Effector memory CD4-positive, alpha-beta T cell (primary cell): ENCODE results near the gene NPAS2.

Experiments
- DNase-seq, 3 donors: peaks; one replicate each; pipeline ENCODE4 v3.0.0-alpha.2; 2020
- H3K27ac ChIP-seq: 2 replicates; pipeline ENCODE4 v1.7.0; 2013; ENCODE audit warnings: mild to moderate bottlenecking, low read length, moderate library complexity; ENCODE audit not compliant: insufficient read depth, poor library complexity, severe bottlenecking
- H3K27me3 ChIP-seq: replicated peaks from 2 replicates; pipeline ENCODE4 v1.7.0; 2013; ENCODE audit warnings: mild to moderate bottlenecking, low read length; ENCODE audit not compliant: insufficient read depth, control insufficient read depth, poor library complexity, severe bottlenecking
- H3K36me3 ChIP-seq: 2 replicates; pipeline ENCODE4 v1.7.0; 2013; ENCODE audit warnings: mild to moderate bottlenecking, low read length, moderate library complexity; ENCODE audit not compliant: control insufficient read depth, insufficient read depth
- H3K4me1 ChIP-seq: 2 replicates; pipeline ENCODE4 v1.7.0; 2013; ENCODE audit warnings: low read length, mild to moderate bottlenecking; ENCODE audit not compliant: control insufficient read depth, insufficient read depth, poor library complexity, severe bottlenecking
- H3K4me3 ChIP-seq: 2 replicates; pipeline ENCODE4 v1.7.0; 2013; ENCODE audit warnings: low read length, low read depth, mild to moderate bottlenecking; ENCODE audit not compliant: insufficient read depth, poor library complexity, severe bottlenecking
- H3K9me3 ChIP-seq: 2 replicates; pipeline ENCODE4 v1.7.0; 2013; ENCODE audit warnings: mild to moderate bottlenecking, low read length, moderate library complexity; ENCODE audit not compliant: control insufficient read depth

Gene NPAS2

GRCh38 chr2:100978582-100979191 is 158.7 kb downstream of the NPAS2 start:
- DNase-seq, result no peak
- no peaks in the 10 kb centered on the region for H3K4me1 ChIP-seq
- no peak overlapping the region for H3K4me3 ChIP-seq
- no peaks in the 10 kb centered on the region for H3K9me3 ChIP-seq
- H3K27ac ChIP-seq, result no peak overlapping the region
- H3K36me3 ChIP-seq, result no peaks in the 10 kb centered on the region
- H3K27me3 ChIP-seq, result no peaks in the 10 kb centered on the region

DNA sequence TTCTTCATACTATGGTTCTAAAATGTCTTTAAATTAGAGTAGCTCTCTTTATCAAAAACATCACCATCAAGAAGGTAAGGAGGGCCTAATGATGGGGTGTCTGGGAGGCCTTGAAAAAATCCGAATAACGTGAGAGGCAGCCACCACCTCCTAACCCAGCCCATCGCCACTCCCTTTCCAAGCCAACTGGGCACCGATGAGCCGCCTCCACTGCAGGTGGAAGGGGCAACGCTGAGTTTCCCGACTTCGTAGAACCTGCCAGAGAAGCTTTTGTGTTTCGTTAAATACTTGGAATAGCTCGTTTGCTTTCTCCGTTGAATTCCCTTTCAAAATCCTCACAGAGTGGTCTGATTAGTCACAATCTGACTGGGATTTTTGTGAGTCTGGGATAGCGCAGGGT is 160.1 kb downstream of the NPAS2 start:
- Histone ChIP-seq H3K9me3 (no peaks in the 10 kb centered on the region), H3K4me3 (no peak overlapping the region), H3K27ac (no peak overlapping the region), H3K36me3 (no peaks in the 10 kb centered on the region), H3K4me1 (no peaks in the 10 kb centered on the region), H3K27me3 (no peaks in the 10 kb centered on the region)
- no peak for DNase-seq

- Histone ChIP-seq H3K36me3 (no peaks in the 10 kb centered on the region), H3K27me3 (no peaks in the 10 kb centered on the region), H3K9me3 (no peaks in the 10 kb centered on the region), H3K4me1 (no peaks in the 10 kb centered on the region), H3K27ac (no peak overlapping the region), H3K4me3 (no peak overlapping the region)
- no peak for DNase-seq
Observed at GRCh38 chr2:100981011-100981410, 161.1 kb downstream of the NPAS2 start.

- Histone ChIP-seq H3K9me3 (no peaks in the 10 kb centered on the region), H3K27me3 (no peaks in the 10 kb centered on the region), H3K36me3 (no peaks in the 10 kb centered on the region), H3K4me3 (no peak overlapping the region), H3K27ac (no peak overlapping the region), H3K4me1 (no peaks in the 10 kb centered on the region)
- no peak for DNase-seq
Observed at GRCh38 chr2:100982431-100982861, 162.5 kb downstream of the NPAS2 start.

DNA sequence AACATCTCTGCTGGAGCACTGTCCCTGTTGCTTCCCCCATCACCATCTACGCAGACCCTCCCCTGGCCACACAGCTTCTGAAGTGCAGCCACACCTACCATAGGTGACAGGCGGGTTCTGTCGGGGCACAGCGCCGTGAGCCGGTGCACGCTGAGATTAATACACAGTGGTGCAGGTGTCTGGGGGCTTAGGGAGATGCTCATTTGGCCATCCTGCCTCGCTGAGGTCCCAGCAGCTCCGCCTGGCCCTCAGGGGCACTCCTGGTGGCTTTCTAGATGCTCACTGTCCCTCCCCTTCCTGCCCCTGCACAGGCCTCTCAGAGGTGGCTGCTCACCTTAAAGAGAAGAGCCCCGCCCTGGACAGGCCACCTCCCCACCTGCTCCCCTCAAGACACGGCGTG is 163.3 kb downstream of the NPAS2 start:
- H3K36me3 ChIP-seq, result no peaks in the 10 kb centered on the region
- H3K9me3 ChIP-seq, result no peaks in the 10 kb centered on the region
- H3K27ac ChIP-seq, result no peak overlapping the region
- H3K27me3 ChIP-seq, result no peaks in the 10 kb centered on the region
- H3K4me3 ChIP-seq, result no peak overlapping the region
- H3K4me1 ChIP-seq, result no peaks in the 10 kb centered on the region
- DNase-seq, result no peak

- H3K27me3 ChIP-seq, result no peaks in the 10 kb centered on the region
- no peak overlapping the region for H3K27ac ChIP-seq
- no peak for DNase-seq
- H3K4me3 ChIP-seq, result no peak overlapping the region
- no peaks in the 10 kb centered on the region for H3K36me3 ChIP-seq
- no peaks in the 10 kb centered on the region for H3K9me3 ChIP-seq
- H3K4me1 ChIP-seq, result no peaks in the 10 kb centered on the region
Observed at GRCh38 chr2:100983684-100984310, 163.9 kb downstream of the NPAS2 start.

GRCh38 chr2:100984892-100985307 is 165.0 kb downstream of the NPAS2 start:
- no peaks in the 10 kb centered on the region for H3K9me3 ChIP-seq
- no peaks in the 10 kb centered on the region for H3K27me3 ChIP-seq
- no peak overlapping the region for H3K27ac ChIP-seq
- H3K4me1 ChIP-seq, result no peaks in the 10 kb centered on the region
- DNase-seq, result peak; percentile 47 to 66 (median 57)
- no peak overlapping the region for H3K4me3 ChIP-seq
- no peaks in the 10 kb centered on the region for H3K36me3 ChIP-seq

GRCh38 chr2:100986157-100986556 is 166.2 kb downstream of the NPAS2 start:
- Histone ChIP-seq H3K27me3 (no peaks in the 10 kb centered on the region), H3K27ac (no peak overlapping the region), H3K9me3 (no peaks in the 10 kb centered on the region), H3K36me3 (no peaks in the 10 kb centered on the region), H3K4me3 (no peak overlapping the region), H3K4me1 (no peaks in the 10 kb centered on the region)
- DNase-seq, result no peak

DNA sequence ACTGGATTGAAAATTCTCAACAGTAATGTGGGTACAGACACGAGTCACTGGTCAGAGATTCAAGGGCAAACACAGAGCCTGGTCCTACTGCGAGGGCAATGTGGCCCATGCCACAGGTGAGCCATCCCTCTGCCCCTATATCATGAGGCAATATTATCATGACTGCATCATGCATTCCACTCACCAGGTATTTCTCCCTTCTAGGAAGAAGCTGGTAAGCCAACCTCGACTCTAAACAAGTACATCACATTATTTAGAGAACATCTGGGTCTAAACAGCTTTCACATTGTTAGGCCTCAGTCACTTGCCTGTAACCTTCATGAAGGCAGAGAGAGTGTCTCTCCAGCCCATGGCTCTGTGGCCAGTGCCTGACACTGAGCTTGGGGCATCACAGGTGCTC is 167.6 kb downstream of the NPAS2 start:
- H3K4me3 ChIP-seq, result no peak overlapping the region
- no peaks in the 10 kb centered on the region for H3K36me3 ChIP-seq
- DNase-seq, result no peak
- no peaks in the 10 kb centered on the region for H3K4me1 ChIP-seq
- H3K27me3 ChIP-seq, result no peaks in the 10 kb centered on the region
- no peak overlapping the region for H3K27ac ChIP-seq
- H3K9me3 ChIP-seq, result no peaks in the 10 kb centered on the region

DNA sequence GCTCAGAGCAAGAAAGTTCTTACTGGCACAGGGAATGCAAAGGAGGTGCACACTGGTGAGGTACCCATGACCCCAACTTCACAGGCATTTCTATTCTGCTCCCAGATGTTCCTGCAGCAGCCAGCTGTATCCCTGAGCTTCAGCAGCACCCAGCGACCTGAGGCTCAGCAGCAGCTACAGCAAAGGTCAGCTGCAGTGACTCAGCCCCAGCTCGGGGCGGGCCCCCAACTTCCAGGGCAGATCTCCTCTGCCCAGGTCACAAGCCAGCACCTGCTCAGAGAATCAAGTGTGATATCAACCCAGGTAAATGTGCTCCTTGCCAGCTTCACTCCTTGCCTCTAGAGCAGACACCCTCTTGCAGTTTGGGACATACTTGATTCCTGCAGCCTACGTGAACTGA is 168.0 kb downstream of the NPAS2 start:
- Histone ChIP-seq H3K27ac (no peak overlapping the region), H3K27me3 (no peaks in the 10 kb centered on the region), H3K9me3 (no peaks in the 10 kb centered on the region), H3K4me3 (no peak overlapping the region), H3K4me1 (no peaks in the 10 kb centered on the region), H3K36me3 (no peaks in the 10 kb centered on the region)
- no peak for DNase-seq
